ENCODE data around the gene COX7A2L. TPM values are rescaled to one million over a fixed set of nuclear protein-coding genes. Genes with fewer than 3 reads are reported as not detected.
"Not testable (repeated sequence)": the region's sequence is repeated elsewhere in the genome, so short reads cannot be mapped to it uniquely, and the experiment has no call there.

Gene COX7A2L
- total RNA-seq, 1 donor from 2014 or later, result 147 TPM

- H3K4me3 ChIP-seq (ENCODE audit: low read depth, low read length), result no peak overlapping the region
- DNase-seq (ENCODE audit: low read depth), result no peak
- TF ChIP-seq CTCF (conservative IDR thresholded peaks at IDR 0.05; ENCODE audit: low read depth, low read length), result no peak
These were observed 23.0 kb downstream of the COX7A2L start for GRCh38 chr2:42337846-42338566.

GRCh38 chr2:42337356-42337820 lies 23.6 kb downstream of the COX7A2L start:
- no peak for DNase-seq (ENCODE audit: low read depth)

GRCh38 chr2:42336361-42336965 lies 24.6 kb downstream of the COX7A2L start:
- no peak overlapping the region for H3K4me3 ChIP-seq (ENCODE audit: low read depth, low read length)
- DNase-seq (ENCODE audit: low read depth), result no peak
- TF ChIP-seq CTCF (conservative IDR thresholded peaks at IDR 0.05; ENCODE audit: low read depth, low read length), result no peak

More at GRCh38 chr2:42337356-42337820, 23.6 kb downstream of the COX7A2L start:
- no peak for TF ChIP-seq CTCF (conservative IDR thresholded peaks at IDR 0.05; ENCODE audit: low read depth, low read length)
- H3K4me3 ChIP-seq (ENCODE audit: low read depth, low read length), result no peak overlapping the region

GRCh38 chr2:42335514-42336104 lies 25.4 kb downstream of the COX7A2L start:
- no peak overlapping the region for H3K4me3 ChIP-seq (ENCODE audit: low read depth, low read length)
- no peak for TF ChIP-seq CTCF (conservative IDR thresholded peaks at IDR 0.05; ENCODE audit: low read depth, low read length)
- no peak for DNase-seq (ENCODE audit: low read depth)

- DNase-seq (ENCODE audit: low read depth); H3K4me3 ChIP-seq (ENCODE audit: low read depth, low read length): not testable (repeated sequence)
These were observed 26.2 kb downstream of the COX7A2L start for GRCh38 chr2:42334865-42335264.

- TF ChIP-seq CTCF (conservative IDR thresholded peaks at IDR 0.05; ENCODE audit: low read depth, low read length), result no peak
- H3K4me3 ChIP-seq (ENCODE audit: low read depth, low read length), result no peak overlapping the region
- no peak for DNase-seq (ENCODE audit: low read depth)
These were observed 26.8 kb downstream of the COX7A2L start for GRCh38 chr2:42334220-42334619.

GRCh38 chr2:42333579-42333978 lies 27.4 kb downstream of the COX7A2L start:
- H3K4me3 ChIP-seq (ENCODE audit: low read depth, low read length), result no peak overlapping the region
- DNase-seq (ENCODE audit: low read depth), result no peak
- TF ChIP-seq CTCF (conservative IDR thresholded peaks at IDR 0.05; ENCODE audit: low read depth, low read length), result no peak

Data from epithelial cell of proximal tubule (primary cell).